ENCODE measurements around the gene ARMH2.
"Not testable (repeated sequence)": the region's sequence is repeated elsewhere in the genome, so short reads cannot be mapped to it uniquely, and the experiment has no call there.

The ARMH2 gene

DNA sequence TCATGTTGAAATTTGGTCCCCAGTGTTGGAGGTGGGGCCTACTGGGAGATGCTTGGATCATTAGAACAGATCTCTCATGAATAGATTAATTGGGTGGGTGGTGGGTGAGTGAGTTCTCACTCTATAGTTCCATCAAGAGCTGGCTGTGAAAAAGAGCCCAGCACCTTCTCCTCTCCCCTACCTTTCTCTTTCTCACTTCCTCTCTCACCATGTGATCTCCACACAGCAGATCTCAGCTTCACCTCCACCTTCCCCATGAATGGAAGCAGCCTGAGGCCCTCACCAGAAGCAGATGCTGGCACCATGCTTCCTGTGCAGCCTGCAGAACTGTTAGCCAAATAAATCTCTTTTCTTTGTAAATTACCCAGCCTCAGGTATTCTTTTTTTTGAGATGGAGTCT is 36.9 kb downstream of the ARMH2 start:
- DNase-seq: no peak

DNA sequence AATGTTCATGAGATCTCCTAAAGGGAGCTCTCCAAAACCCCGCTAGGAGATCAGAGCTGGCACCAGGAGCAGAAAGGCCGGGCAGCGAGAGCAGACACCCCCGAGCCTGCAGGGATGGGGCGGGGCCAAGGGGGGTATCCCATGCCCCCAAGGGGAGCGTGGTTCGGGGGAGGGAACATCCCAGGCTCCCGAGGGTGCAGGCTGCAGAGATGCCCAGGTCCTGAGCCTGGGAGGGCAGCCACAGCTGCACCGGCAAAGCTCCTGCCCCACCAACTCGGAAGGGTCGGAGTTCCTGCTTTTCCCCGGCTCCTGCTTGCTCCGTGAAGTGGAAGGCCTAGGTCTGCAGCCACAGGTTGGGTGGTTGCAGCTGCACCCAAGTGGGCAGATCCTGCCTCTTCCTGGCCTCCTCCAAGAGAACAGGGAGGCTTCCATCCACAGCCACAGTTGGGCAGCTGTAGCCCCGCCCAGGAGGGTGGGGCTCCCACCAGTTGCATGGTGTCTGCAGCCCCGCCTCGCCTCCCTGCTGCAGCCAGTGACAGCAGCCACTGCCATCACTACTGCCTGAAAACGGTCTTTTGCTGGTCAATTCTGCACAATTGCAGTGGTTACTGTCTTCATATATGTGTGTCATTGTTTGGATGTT is 37.4 kb downstream of the ARMH2 start:
- no peak for DNase-seq

DNA sequence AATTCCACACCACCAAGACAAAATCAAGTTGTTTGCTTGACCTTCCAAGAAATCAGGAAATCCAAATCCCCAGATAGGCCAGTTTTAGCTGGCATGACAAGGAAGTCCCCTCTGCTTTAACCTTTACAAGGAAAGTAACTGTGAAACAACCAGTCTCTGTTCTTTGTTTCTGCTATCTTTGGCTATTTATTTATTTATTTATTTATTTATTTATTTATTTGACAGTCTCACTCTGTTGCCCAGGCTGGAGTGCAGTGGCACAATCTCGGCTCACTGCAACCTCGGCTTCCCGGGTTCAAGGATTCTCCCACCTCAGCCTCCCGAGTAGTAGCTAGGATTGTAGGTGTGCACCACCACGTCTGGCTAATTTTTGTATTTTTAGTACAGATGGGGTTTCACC is 38.5 kb downstream of the ARMH2 start:
- no peak for DNase-seq

DNA sequence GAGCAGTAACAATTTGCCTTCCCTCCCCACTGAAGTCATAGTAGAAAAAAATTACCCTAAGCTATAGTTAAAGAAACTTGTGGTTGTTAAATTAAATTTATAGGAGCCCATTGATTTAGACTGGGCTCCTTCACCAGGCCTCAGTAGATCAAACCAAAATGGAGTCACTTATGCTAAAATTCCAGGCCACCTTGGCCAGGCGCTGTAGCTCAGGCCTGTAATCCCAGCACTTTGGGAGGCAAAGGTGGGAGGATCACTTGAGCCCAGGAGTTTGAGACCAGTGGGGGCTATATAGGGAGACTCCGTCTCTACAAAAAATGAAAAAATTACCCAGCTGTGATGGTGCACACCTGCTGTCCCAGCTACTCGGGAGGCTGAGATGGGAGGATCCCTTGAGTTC is 39.0 kb downstream of the ARMH2 start:
- DNase-seq: no peak

DNA sequence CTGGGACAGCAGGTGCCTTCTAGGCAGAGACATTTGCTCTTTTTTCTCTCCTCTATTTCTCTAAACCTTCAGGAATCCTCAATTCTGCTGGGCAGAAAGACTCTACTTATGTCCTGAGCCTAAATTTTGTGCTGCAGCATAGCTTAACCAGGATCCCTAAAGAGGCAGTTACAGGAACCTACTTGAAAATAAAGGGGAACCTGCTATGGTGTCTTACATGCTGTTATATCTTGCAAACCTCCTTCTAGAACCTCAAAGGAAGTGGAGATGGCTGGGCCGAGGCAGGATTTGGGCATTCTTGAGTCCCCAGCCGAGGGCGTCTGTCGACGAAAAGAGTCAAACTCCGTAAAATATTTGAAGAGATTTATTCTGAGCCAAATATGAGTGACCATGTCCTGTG is 41.1 kb downstream of the ARMH2 start:
- DNase-seq: no peak

DNA sequence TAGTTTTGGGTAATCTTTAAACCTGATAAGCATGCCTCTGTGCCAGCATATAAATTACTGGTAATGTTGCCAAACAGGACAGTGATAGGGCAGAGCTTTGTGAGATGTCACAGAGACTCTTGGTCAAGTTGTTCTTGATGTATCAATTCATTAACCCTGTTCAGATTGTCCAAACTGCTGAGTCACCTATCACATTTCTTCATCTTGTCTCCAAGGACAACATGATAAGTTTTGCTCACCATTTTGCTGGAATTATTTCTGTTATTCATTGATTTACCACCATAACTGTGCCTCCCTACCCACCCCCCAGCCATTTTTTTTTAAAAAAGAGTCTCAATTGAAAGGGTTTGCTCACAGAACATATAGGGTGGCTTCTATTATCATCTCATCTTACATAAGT is 43.4 kb downstream of the ARMH2 start:
- no peak for DNase-seq

DNA sequence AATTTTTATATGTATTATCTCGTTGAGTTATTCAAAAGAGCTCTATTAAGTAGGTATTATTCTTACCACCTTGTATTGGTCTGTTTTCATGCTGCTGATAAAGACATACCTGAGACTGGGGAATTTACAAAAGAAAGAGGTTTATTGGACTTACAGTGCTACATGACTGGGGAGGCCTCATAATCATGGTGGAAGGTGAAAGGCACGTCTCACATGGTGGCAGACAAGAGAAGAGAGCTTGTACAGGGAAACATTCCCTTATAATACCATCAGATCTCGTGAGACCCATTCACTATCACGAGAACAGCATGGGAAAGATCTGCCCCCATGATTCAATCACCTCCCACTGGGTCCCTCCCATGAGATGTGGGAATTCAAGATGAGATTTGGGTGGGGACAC is 44.3 kb downstream of the ARMH2 start:
- DNase-seq: not testable (repeated sequence)

DNA sequence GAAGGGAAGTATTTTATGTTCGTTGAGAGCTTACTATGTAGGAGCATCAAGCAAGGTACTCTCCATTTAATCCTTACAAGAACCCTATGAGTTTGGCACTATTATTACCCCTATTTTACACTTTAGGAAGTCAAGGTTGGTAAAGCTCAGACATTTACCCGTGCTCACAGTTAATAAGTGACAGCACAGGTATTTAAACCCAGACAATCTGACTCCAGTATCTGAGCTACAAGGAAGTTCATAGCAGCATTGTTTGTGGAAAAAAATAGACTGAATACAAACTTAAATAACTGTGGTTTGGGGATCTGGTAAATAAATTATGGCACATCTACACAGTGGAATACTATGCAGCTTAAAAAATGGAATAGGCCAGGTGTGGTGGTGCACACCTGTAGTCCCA is 45.2 kb downstream of the ARMH2 start:
- no peak for DNase-seq

DNA sequence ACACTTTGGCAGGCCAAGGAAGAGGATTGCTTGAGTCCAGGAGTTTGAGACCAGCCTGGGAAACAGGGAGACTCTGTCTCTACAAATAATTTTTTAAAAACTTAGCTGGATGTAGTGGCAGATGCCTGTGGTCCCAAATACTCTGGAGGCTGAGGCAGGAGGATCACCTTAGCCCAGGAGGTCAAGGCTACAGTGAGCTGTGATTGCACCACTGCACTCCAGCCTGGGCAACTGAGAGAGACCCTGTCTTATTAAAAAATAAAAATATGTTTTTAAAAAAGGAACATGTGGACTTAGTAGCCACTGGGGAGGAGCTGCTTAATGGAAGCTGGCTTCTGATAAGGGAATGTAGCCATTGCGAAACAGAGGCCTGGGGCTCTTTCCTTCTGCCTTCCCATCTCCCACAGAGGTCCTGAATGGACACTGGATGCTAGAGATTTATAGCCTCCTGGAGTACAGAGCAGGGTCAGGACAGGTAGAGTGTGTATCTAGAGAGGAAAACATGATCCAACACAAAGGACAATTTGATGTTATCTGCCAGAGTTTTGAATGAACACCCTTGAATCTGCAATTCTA is 45.7 kb downstream of the ARMH2 start:
- no peak for DNase-seq

DNA sequence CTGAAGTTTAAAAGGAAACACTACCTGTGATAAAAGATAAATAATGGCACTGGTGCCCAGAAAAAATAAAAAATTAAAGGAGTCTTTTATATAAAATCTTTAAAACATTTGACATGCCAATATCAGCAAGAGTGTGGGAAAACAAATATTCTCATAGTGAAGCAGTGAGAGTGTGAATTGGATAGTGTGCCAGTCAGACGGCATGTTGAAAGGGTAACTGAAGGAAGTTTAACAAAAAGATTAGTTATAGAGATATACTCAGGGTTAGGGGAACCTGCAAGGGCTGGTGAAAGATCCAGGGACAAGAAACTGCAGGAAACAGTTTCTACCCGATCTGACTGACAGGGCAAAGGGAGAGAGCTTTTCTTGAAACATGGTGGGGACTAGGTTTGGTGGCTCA is 46.2 kb downstream of the ARMH2 start:
- DNase-seq: no peak

DNA sequence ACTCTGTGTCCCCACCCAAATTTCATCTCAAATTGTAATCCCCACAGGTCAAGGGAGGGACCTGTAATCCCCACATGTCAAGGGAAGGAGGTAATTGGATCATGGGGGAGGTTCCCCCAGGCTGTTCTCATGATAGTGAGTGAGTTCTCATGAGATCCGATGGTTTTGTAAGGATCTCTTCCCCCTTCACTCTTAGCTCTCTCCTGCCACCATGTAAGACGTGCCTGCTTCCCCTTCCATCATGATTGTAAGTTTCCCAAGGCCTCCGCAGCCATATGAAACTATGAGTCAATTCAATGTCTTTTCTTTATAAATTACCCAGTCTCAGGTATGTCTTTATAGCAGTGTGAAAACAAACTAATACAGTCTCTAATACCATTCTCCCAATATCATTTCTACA is 47.8 kb downstream of the ARMH2 start:
- DNase-seq: not testable (repeated sequence)

DNA sequence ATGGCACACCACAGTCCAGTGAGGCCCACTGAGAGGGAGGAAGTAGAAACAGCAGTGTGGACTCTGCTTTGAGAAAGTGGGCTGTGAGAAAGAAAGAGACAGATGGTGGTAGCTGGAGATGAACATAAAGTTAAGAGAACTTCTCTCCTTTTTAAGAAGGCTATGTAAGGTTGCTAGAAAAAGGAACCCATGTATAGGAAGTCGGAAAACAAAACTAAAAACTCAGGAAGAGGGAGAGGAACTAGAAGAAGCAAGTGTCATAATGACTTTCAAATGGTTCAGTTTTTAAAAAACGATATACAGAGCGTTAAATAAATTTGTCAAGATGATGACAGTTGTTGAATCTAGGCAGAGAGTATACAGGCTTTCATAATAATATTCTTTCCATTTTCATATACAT is 49.4 kb downstream of the ARMH2 start:
- no peak for DNase-seq
